ENCODE results near the gene WDR45B. TPM values are rescaled to one million over a fixed set of nuclear protein-coding genes. Genes with fewer than 3 reads are reported as not detected.
A peak's percentile ranks its signal among the peaks of the same experiment; 100 is the strongest.

The WDR45B gene
- polyA plus RNA-seq, 1 experiment, result 141 TPM

DNA sequence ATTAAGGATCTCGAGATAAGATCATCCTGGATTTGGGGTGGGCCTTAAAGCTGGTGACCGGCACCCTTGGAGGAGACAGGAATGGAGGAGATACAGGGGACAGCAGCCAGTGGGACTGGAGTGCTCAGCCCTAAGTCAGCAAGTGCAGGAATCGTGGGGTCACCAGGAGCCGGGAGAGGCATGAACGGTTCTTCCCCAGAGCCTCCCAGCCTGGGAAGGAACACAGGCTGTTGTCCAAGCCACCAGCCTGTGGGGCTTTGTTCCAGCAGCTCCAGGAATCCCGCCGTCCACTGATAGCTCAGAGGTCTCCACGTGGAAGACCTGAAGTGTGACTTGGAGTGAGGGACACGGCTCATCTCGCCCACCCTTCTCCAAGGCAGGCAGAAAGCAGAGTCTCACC is 2.5 kb upstream of the WDR45B start:
- no peak for TF ChIP-seq CTCF (IDR thresholded peaks at IDR 0.05; ENCODE audit: insufficient read depth, low read depth, low read length)
- CTCF ChIA-PET, result interaction anchor here (0.6 kb wide), 1 partner anchor 45 kb away, joined by 3 read pairs; no protein-coding TSS in a partner anchor
- H3K36me3 ChIP-seq (ENCODE audit: control insufficient read depth, insufficient read depth, low read length), result no peaks in the 10 kb centered on the region
- no peak for DNase-seq (ENCODE audit: low read depth)
- POLR2A ChIA-PET, result no interaction called here
- no peaks in the 10 kb centered on the region for H3K27me3 ChIP-seq (ENCODE audit: control insufficient read depth, insufficient read depth, low read length)
- no peak overlapping the region for H3K4me3 ChIP-seq (ENCODE audit: low read depth, low read length)

- Histone ChIP-seq H3K4me3 (ENCODE audit: low read depth, low read length) (no peak overlapping the region), H3K36me3 (ENCODE audit: control insufficient read depth, insufficient read depth, low read length) (no peaks in the 10 kb centered on the region), H3K27me3 (ENCODE audit: control insufficient read depth, insufficient read depth, low read length) (no peaks in the 10 kb centered on the region)
- ChIA-PET CTCF (no interaction called here), POLR2A (no interaction called here)
- no peak for TF ChIP-seq CTCF (IDR thresholded peaks at IDR 0.05; ENCODE audit: insufficient read depth, low read depth, low read length)
- DNase-seq (ENCODE audit: low read depth), result no peak
Observed at GRCh38 chr17:82649501-82650261, 1.4 kb upstream of the WDR45B start.

DNA sequence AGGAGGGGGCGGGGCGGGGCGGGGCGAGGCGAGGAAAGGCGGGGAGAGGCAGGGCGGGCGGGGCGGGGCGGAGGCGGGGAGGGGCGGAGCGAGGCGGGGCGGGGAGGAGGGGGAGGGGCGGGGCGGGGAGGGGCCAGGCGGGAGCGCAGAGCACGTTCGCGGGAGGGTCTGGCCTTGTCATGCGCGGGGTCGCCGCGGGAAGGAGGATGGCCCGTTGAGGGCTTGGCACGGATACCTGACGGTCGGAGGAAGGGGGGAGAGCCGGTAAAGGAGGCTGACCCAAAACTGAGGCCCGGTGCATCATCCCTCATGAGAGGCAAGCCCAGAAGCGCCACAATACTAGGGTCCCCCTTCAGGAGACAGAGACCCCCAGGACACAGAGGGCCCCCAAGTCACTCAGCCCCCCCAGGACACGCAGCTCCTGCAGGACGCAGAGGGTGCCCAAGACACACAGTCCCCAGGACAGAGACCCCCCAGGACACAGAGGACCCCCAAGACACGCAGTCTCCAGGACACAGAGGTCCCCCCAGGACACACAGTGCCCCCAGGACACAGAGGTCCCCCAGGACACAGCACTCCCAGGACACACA is 593 bp upstream of the WDR45B start:
- Histone ChIP-seq H3K27me3 (ENCODE audit: control insufficient read depth, insufficient read depth, low read length) (no peaks in the 10 kb centered on the region), H3K36me3 (ENCODE audit: control insufficient read depth, insufficient read depth, low read length) (peaks cover 3% of the 10 kb centered on the region; the same call in 1 of the 2 replicates), H3K4me3 (ENCODE audit: low read depth, low read length) (peak overlapping the region; percentile 62)
- CTCF ChIA-PET, result no interaction called here
- TF ChIP-seq CTCF (IDR thresholded peaks at IDR 0.05; ENCODE audit: insufficient read depth, low read depth, low read length), result no peak
- no peak for DNase-seq (ENCODE audit: low read depth)
- POLR2A ChIA-PET, result no interaction called here

GRCh38 chr17:82647593-82648164 is 565 bp downstream of the WDR45B start:
- no peak for DNase-seq (ENCODE audit: low read depth)
- peak; percentile 31; the same call in 1 of the 2 replicates for TF ChIP-seq CTCF (IDR thresholded peaks at IDR 0.05; ENCODE audit: insufficient read depth, low read depth, low read length)
- POLR2A ChIA-PET, result no interaction called here
- Histone ChIP-seq H3K4me3 (ENCODE audit: low read depth, low read length) (peak overlapping the region; percentile 98), H3K36me3 (ENCODE audit: control insufficient read depth, insufficient read depth, low read length) (peaks cover 7% of the 10 kb centered on the region), H3K27me3 (ENCODE audit: control insufficient read depth, insufficient read depth, low read length) (no peaks in the 10 kb centered on the region)
- CTCF ChIA-PET, result no interaction called here

- CTCF ChIA-PET, result no interaction called here
- no peak for DNase-seq (ENCODE audit: low read depth)
- Histone ChIP-seq H3K4me3 (ENCODE audit: low read depth, low read length) (no peak overlapping the region), H3K27me3 (ENCODE audit: control insufficient read depth, insufficient read depth, low read length) (no peaks in the 10 kb centered on the region), H3K36me3 (ENCODE audit: control insufficient read depth, insufficient read depth, low read length) (peaks cover 12% of the 10 kb centered on the region)
- TF ChIP-seq CTCF (IDR thresholded peaks at IDR 0.05; ENCODE audit: insufficient read depth, low read depth, low read length), result no peak
- POLR2A ChIA-PET, result no interaction called here
Observed at GRCh38 chr17:82645516-82645915, 2.7 kb downstream of the WDR45B start.

Measured in BJ (cell line).